Upper lobe of left lung (tissue), 4 donors: ENCODE results near the gene ZAP70.

Experiments used
- EP300 ChIP-seq, 4 donors: sonication (generic); formaldehyde crosslinking; IDR thresholded peaks; one replicate each; pipeline ENCODE4 v1.5.1; 2017; ENCODE audit warnings: antibody characterized with exemption in 4 of 4, control low read depth in 2 of 4
- TF ChIP-seq, protein P1 (sequence below), 6 experiments: fragments of 450-650 bp in 4 of 6; fragments of 200-600 bp in 2 of 6; sonication (generic) in 2 of 6; IDR thresholded peaks; one replicate each; pipeline ENCODE4 v1.5.1; 2016 to 2019; ENCODE audit warnings: antibody characterized with exemption in 6 of 6

GRCh38 chr2:97755491-97755890 is 42.1 kb downstream of the ZAP70 start:
- no peak for TF ChIP-seq EP300 (IDR thresholded peaks at IDR 0.05)
- TF ChIP-seq, protein P1, sequence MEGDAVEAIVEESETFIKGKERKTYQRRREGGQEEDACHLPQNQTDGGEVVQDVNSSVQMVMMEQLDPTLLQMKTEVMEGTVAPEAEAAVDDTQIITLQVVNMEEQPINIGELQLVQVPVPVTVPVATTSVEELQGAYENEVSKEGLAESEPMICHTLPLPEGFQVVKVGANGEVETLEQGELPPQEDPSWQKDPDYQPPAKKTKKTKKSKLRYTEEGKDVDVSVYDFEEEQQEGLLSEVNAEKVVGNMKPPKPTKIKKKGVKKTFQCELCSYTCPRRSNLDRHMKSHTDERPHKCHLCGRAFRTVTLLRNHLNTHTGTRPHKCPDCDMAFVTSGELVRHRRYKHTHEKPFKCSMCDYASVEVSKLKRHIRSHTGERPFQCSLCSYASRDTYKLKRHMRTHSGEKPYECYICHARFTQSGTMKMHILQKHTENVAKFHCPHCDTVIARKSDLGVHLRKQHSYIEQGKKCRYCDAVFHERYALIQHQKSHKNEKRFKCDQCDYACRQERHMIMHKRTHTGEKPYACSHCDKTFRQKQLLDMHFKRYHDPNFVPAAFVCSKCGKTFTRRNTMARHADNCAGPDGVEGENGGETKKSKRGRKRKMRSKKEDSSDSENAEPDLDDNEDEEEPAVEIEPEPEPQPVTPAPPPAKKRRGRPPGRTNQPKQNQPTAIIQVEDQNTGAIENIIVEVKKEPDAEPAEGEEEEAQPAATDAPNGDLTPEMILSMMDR (IDR thresholded peaks at IDR 0.05), result no peak
